ENCODE data around the gene EXOC3L2. TPM values are rescaled to one million over a fixed set of nuclear protein-coding genes. Genes with fewer than 3 reads are reported as not detected.

The EXOC3L2 gene
- total and polyA plus RNA-seq, 10 of the 15 experiments (the other 5 are each of a cell fraction or from before 2014, with no cell fraction given): not detected

DNA sequence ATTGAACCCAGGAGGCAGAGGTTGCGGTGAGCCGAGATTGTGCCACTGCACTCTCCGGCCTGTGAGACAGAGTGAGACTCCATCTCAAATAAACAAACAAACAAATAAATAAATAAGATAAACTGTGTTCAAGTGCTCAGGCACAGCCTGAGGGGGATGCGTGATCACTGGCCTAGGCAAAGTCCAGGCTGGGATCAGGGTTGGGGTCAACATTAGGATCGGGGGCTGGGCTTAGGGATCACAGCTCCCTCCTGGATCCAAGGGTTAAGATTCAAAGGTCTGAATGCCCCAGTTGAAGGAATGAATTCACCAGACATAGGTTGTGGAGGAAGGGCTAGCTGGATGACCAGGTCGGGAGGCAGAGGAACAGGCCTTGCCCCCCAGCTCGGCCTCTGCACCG lies 1.9 kb upstream of the EXOC3L2 start:
- intact Hi-C loops (cut with micrococcal nuclease; ENCODE audit: unreplicated experiment): no loop called here
- CTCF ChIA-PET: interaction anchor here (1.0 to 1.9 kb wide), 2 partner anchors 83 to 91 kb away, joined by 3 to 6 read pairs; no protein-coding TSS in a partner anchor
- Histone ChIP-seq H3K27ac (ENCODE audit: control insufficient read depth, insufficient read depth) (no peak overlapping the region), H3K4me2 (ENCODE audit: control insufficient read depth, insufficient read depth) (no peak overlapping the region), H3K4me1 (ENCODE audit: control insufficient read depth, insufficient read depth, low read length) (peaks cover 4% of the 10 kb centered on the region; the same call in 1 of the 2 replicates), H3K36me3 (ENCODE audit: control insufficient read depth in 2 of 2, insufficient read depth in 2 of 2, low read length in 1 of 2) (no peaks in the 10 kb centered on the region), H2AFZ (ENCODE audit: control insufficient read depth, low read depth, low read length) (no peak overlapping the region), H3K4me3 (no peak overlapping the region), H3K79me2 (ENCODE audit: control insufficient read depth, insufficient read depth, low read length) (peaks cover 7% of the 10 kb centered on the region), H3K27me3 (replicated peaks in 1 of 2; ENCODE audit: control insufficient read depth in 2 of 2, insufficient read depth in 2 of 2, low read length in 1 of 2) (no peaks in the 10 kb centered on the region), H4K20me1 (ENCODE audit: control insufficient read depth, insufficient read depth) (no peaks in the 10 kb centered on the region), H3K9me3 (replicated peaks; ENCODE audit: control insufficient read depth, insufficient read depth, low read length) (no peaks in the 10 kb centered on the region), H3K9ac (ENCODE audit: control insufficient read depth, insufficient read depth, low read length) (no peak overlapping the region)
- no peak for ATAC-seq
- FAIRE-seq: no peak
- TF ChIP-seq ZNF217 (IDR thresholded peaks at IDR 0.05): no peak
- no peak for TF ChIP-seq MYB (IDR thresholded peaks at IDR 0.05; ENCODE audit: borderline replicate concordance, low read depth, low read length)
- TF ChIP-seq, protein P1, sequence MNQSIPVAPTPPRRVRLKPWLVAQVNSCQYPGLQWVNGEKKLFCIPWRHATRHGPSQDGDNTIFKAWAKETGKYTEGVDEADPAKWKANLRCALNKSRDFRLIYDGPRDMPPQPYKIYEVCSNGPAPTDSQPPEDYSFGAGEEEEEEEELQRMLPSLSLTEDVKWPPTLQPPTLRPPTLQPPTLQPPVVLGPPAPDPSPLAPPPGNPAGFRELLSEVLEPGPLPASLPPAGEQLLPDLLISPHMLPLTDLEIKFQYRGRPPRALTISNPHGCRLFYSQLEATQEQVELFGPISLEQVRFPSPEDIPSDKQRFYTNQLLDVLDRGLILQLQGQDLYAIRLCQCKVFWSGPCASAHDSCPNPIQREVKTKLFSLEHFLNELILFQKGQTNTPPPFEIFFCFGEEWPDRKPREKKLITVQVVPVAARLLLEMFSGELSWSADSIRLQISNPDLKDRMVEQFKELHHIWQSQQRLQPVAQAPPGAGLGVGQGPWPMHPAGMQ (IDR thresholded peaks at IDR 0.05; ENCODE audit: borderline replicate concordance): no peak
- no peak for TF ChIP-seq ZBED1 (IDR thresholded peaks at IDR 0.05; ENCODE audit: borderline replicate concordance)
- no peak for TF ChIP-seq POU2F2 (IDR thresholded peaks at IDR 0.05; ENCODE audit: borderline replicate concordance, low read depth, low read length)
- no peak for TF ChIP-seq STAT1 (conservative IDR thresholded peaks at IDR 0.05)
- no peak for TF ChIP-seq BHLHE40 (IDR thresholded peaks at IDR 0.05; ENCODE audit: borderline replicate concordance in 1 of 2, low read depth in 2 of 2, low read length in 1 of 2)
- no peak for TF ChIP-seq SMAD5 (IDR thresholded peaks at IDR 0.05; ENCODE audit: low read depth)
- no peak for TF ChIP-seq BMI1 (IDR thresholded peaks at IDR 0.05; ENCODE audit: borderline replicate concordance)
- no peak for TF ChIP-seq MEF2B (IDR thresholded peaks at IDR 0.05; ENCODE audit: partially characterized antibody, poor library complexity, severe bottlenecking)
- TF ChIP-seq HSF1 (IDR thresholded peaks at IDR 0.05; ENCODE audit: low read depth, low read length): no peak
- TF ChIP-seq, protein P2, sequence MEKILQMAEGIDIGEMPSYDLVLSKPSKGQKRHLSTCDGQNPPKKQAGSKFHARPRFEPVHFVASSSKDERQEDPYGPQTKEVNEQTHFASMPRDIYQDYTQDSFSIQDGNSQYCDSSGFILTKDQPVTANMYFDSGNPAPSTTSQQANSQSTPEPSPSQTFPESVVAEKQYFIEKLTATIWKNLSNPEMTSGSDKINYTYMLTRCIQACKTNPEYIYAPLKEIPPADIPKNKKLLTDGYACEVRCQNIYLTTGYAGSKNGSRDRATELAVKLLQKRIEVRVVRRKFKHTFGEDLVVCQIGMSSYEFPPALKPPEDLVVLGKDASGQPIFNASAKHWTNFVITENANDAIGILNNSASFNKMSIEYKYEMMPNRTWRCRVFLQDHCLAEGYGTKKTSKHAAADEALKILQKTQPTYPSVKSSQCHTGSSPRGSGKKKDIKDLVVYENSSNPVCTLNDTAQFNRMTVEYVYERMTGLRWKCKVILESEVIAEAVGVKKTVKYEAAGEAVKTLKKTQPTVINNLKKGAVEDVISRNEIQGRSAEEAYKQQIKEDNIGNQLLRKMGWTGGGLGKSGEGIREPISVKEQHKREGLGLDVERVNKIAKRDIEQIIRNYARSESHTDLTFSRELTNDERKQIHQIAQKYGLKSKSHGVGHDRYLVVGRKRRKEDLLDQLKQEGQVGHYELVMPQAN (conservative IDR thresholded peaks at IDR 0.05): no peak
- TF ChIP-seq NFYB (IDR thresholded peaks at IDR 0.05; ENCODE audit: insufficient read depth, low read depth, low read length): no peak
- no peak for TF ChIP-seq RUNX3 (IDR thresholded peaks at IDR 0.05; ENCODE audit: low read length)
- TF ChIP-seq SIX5 (IDR thresholded peaks at IDR 0.05; ENCODE audit: low read depth, low read length, severe bottlenecking): no peak
- no peak for TF ChIP-seq NR2C1 (IDR thresholded peaks at IDR 0.05)
- TF ChIP-seq YBX1 (IDR thresholded peaks at IDR 0.05): no peak
- no peak for TF ChIP-seq NBN (IDR thresholded peaks at IDR 0.05)
- TF ChIP-seq ZNF24 (IDR thresholded peaks at IDR 0.05): no peak
- no peak for TF ChIP-seq BCL3 (IDR thresholded peaks at IDR 0.05; ENCODE audit: borderline replicate concordance, insufficient read depth, low read depth, low read length, poor library complexity, severe bottlenecking)
- in situ Hi-C loops (cut with MboI): no loop called here
- no peak for DNase-seq (ENCODE audit: low read depth, low spot score)
- POLR2A ChIA-PET: no interaction called here
- SMC1A ChIA-PET (ENCODE audit: uncharacterized antibody, unreplicated experiment): interaction anchor here (0.6 to 1.4 kb wide), 2 partner anchors 200 to 337 kb away, joined by 3 to 4 read pairs; no protein-coding TSS in a partner anchor
- RAD21 ChIA-PET (ENCODE audit: unreplicated experiment): no interaction called here
- WGBS (ENCODE audit: insufficient coverage, insufficient replicate concordance, low lambda C conversion rate, missing lambda C conversion rate): 67% methylated on average over 8 of the region's 8 CpGs
- BruUV-seq (replicated peaks): no TSS peak

All from GM12878 (cell line).